IPS-NIHi7 (cell line): Measurements from ENCODE around the gene PCSK2.

Source experiments
- DNase-seq: peaks from one replicate; pipeline ENCODE4 v3.0.0; 2012; ENCODE audit warnings: mixed read lengths; ENCODE audit errors: extremely low spot score

The PCSK2 gene

GRCh38 chr20:17248224-17248623 lies 21.4 kb downstream of the PCSK2 start:
- no peak for DNase-seq

- no peak for DNase-seq
These were observed 35.9 kb downstream of the PCSK2 start for GRCh38 chr20:17262786-17263185.

DNA sequence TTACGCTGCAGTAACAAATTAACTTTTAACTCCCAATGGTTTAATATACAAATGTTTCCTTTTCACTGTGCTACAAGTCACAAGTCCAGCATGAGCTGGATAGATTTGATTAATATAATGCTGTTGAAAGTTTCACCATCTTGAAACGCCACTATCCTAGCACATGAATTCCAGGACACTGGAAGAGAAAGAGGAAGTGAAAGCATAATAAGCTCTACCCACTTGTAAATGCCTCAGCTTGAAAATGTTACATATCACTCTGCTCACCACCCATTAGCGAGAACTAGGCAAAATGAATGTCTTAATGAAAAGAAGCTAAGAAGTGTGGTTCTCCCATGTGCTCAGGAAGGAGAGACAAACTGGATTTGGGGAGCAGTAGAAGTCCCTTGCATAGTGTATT lies 46.9 kb downstream of the PCSK2 start:
- DNase-seq, result no peak

DNA sequence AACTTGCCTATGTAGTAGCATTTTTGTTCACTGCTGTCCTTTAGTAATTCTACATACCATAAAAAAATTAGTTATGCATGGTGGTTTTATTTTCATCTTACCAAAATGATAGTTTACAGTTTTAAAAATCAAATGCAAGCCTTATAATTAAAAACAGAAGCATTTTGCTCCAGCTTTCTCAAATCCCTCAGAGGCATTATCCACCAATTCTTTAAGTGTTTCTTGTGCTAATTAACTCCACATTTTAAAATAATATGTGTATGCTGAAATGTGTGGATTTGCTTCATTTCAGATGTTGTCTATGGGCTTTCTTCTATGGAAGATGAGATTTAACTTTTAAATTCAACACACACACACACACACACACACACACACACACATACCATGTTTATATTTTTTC lies 49.3 kb downstream of the PCSK2 start:
- DNase-seq, result no peak

- peak; percentile 69 for DNase-seq
These were observed 54.6 kb downstream of the PCSK2 start for GRCh38 chr20:17281478-17281877.

DNA sequence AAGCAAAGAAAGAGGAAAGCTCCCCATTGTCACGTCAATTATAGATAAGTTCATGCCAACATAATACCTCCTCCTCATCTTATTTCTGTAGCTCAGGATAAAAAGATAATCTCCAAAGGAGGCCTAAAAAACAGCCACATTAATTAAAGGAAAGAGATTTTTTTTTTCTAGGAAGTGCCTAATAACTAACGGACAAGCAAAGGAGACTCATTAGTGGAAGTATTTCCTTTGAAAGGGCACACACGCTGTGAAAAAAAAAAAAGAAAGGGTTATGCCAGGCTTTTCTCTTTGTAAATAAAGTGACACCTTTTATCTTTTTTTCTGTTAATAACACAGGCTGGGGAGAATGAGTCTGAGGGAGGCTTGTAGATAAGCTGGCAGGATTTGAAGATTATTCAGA lies 55.7 kb downstream of the PCSK2 start:
- DNase-seq, result no peak

GRCh38 chr20:17287503-17287902 lies 60.7 kb downstream of the PCSK2 start:
- peak; percentile 14 for DNase-seq

DNA sequence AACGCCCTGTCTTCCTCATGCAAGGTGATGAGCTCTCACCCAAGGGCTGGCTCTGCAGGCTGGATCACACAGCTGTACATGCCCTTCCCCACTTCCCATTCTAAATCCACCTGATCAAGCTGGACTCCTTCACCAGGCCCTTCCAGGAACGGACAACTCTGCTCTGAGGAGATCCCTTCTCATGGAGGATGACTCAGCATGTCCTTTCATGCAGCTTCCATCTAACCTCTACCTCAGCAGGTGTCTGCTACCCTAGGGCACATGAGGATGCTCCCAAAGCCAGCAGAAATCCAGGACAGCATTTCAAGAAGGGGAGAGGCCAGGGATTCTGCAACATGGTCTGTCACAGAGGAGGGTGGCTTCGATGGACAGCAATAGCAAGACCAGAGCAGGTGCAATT lies 61.2 kb downstream of the PCSK2 start:
- DNase-seq, result no peak

GRCh38 chr20:17295151-17295726 lies 68.4 kb downstream of the PCSK2 start:
- no peak for DNase-seq

- DNase-seq, result no peak
These were observed 69.2 kb downstream of the PCSK2 start for GRCh38 chr20:17295991-17296390.

GRCh38 chr20:17298171-17298570 lies 71.3 kb downstream of the PCSK2 start:
- DNase-seq, result no peak

DNA sequence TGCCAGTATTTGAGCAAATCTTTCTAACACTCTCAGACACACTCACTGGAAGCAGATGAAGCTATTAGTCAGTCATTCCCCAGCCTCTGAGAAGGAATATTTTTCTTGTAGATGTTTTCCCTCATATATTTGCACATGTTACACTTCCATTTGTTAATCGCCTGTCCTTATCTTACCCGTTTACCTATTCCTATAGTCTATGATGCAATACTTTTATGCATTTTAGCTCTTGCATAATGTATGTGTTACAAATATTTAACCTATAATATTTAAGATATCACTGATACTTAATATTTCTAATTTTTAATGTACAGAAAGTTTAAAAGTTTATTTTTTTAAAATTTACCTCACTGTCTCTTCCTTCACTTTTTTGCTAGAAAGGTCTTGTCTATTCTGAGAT lies 71.9 kb downstream of the PCSK2 start:
- no peak for DNase-seq

- DNase-seq, result no peak
These were observed 73.3 kb downstream of the PCSK2 start for GRCh38 chr20:17300113-17300512.

GRCh38 chr20:17304774-17305173 lies 77.9 kb downstream of the PCSK2 start:
- DNase-seq, result no peak

GRCh38 chr20:17306427-17306826 lies 79.6 kb downstream of the PCSK2 start:
- no peak for DNase-seq

DNA sequence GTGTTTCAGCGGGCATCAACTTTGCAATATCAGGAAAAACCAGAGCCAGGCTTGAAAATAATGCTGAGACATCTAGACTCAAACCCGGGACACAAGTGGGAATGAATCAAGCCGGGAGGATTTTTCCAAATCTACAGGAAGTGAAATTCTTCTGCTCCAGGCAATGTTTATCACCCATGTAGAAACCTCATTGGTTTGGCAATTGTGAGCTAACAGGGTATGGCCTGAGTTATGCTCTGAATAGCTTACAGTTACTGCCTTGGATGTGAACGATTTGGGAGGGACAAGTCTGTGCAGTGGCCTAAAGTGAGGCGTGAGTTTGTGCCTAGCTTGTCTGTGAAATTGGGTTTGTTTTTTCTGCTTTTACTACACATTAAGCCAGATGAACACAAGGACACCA lies 87.4 kb downstream of the PCSK2 start:
- no peak for DNase-seq

DNA sequence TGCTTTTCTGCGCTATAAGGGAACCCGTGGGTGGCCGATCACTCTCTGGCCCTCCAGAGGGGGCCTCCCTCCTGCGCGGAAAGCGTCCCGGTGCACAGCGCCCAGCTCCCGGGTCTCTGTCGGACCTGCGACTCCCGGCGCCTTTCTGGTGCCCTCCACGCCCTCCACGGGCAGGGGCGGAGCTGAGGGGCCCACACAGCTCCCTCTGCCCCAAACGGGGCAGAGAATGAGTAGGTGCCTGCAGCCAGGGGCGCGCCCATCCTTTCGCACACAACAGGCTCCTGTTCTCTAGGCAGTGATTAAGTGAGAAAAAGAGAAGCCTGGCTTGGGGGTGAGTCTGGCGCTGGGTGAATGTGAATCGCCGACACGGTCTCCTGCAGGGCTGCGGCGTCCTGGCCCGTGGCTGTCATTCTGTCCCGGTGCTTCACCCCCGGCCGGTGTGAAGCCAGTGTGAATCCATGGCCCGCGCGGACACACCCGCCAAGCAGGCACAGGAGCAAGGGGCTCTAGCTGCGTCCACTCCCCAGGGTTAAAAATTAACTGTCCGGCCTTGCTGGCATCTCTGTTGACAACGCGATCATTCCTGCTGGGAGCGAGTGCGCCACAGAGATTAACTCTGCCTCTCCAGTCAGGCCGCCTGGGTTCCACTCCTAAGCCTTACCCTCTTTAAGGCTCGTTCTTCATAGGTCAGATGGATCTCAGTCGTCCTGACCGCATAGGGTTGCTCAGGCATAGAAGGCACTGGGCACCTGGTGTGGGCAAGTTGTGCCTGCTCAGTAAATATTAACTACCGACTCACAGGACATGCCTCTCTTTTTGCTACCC lies 88.8 kb downstream of the PCSK2 start:
- DNase-seq, result no peak

GRCh38 chr20:17316316-17317038 lies 89.6 kb downstream of the PCSK2 start:
- no peak for DNase-seq

DNA sequence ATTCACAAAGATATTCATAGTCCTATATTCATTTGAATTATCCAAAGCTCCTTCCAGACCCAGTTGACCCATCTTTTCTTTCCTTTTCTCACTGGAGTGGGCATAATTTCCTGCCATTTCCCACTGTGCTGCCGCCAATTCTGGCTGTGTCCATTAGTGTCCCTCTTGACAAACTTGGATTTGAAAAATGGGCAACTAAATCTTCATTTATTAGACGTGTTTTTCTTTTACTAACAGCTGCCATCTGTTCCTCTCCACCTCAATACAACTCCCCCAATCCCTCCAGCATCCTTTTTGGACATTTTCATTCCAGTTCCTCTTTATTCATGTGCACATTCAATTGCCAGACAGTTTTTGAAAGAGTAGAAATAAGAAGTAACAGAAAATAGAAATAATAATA lies 90.5 kb downstream of the PCSK2 start:
- DNase-seq, result no peak

DNA sequence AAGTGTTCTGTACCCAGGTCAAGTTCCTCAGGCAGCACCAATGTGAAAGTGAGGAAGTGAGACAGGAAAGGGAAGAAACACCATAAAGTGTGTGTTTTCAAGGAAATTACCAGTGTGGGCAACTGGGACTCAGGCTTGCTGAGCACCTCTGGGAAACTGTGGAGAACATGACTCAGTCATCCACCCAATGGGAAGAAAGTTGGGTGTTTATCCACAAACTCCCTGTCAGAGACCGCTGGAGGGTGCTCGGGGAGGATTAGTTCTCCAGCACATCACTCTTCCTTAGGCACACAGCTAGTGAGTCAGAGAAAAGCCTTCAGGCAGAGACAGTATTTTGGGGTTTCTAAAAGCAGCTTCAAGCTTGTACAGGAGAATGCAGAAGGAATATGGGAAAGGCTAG lies 93.6 kb downstream of the PCSK2 start:
- DNase-seq, result no peak

DNA sequence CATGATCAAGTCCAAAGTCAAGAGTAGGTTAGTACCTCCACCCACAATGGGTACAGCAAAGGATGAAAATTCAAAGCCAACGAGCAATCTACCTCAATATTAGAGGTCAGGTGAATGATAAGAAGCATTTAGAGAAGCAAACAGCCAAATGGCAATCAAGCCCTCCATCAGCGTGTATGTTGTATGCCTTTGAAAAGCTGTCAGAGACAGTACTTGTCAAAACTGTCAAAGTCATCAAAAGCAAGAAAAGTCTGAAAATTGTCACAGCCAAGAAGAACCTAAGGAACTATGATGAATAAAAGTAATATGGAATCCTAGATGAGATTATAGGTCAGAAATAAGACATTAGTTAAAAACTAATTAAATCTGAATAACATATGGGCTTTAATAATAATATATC lies 99.3 kb downstream of the PCSK2 start:
- no peak for DNase-seq

GRCh38 chr20:17327185-17328148 lies 100.6 kb downstream of the PCSK2 start:
- DNase-seq, result peak; percentile 30
